ENCODE results near the gene SEMA3B.

DNA sequence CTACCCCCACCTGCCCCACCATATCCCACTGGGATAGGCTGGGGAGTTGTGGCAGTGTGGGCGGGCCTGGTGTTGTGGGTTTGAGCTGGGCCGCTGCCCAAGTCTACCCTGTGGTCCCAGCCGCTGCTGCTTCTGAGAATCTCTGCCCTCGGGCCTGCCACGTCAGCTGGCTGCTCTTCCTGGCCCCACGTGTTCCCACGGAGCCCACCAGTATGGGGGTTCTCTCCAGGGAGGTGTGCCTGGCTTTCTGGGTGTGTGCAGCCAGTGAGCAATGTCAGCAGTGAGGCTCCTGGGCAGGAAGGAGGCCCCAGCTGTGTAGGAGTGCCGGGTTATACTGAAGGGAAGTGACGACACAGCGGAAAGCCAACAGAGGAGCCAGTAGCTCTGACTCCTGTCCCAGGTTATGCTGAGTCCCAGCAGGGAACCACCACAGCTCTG, 22.4 kb upstream of the SEMA3B start:
- TF ChIP-seq CTCF (IDR thresholded peaks at IDR 0.05), result no peak
- no peak for TF ChIP-seq POLR2A (IDR thresholded peaks at IDR 0.05)

All from prostate gland (tissue), 2 donors.